Measurements from ENCODE around the gene CROCC2. TPM values are rescaled to one million over a fixed set of nuclear protein-coding genes. Genes with fewer than 3 reads are reported as not detected.

Gene CROCC2
- total and polyA plus RNA-seq, 11 donors: not detected

GRCh38 chr2:240960309-240960970, 54.3 kb downstream of the CROCC2 start:
- Histone ChIP-seq H3K4me1 (peaks cover 0 to 54% (median 26%) of the 10 kb centered on the region in 12 donors), H3K36me3 (no peaks in the 10 kb centered on the region), H3K9me3 (no peaks in the 10 kb centered on the region), H3K4me3 (no peak overlapping the region), H3K27ac (peak overlapping the region in 2 of 12 donors; percentile 20 to 29), H3K27me3 (no peaks in the 10 kb centered on the region)
- DNase-seq: peak; percentile 61 to 84 (median 70)
- TF ChIP-seq CTCF (IDR thresholded peaks at IDR 0.05) (no peak), POLR2A (IDR thresholded peaks at IDR 0.05) (no peak)
- WGBS, 4 donors: 24 to 30% (median 26%) methylated on average over 22 to 28 of the region's 28 CpGs
- ATAC-seq: peak; percentile 54 to 78 (median 64)
- intact Hi-C loops (cut with DNase I): no loop called here

GRCh38 chr2:240960971-240961876, 55.1 kb downstream of the CROCC2 start:
- no peaks in the 10 kb centered on the region for H3K27me3 ChIP-seq
- intact Hi-C loops (cut with DNase I): no loop called here
- DNase-seq: peak in 1 of 5 donors; percentile 22
- H3K27ac ChIP-seq: no peak overlapping the region
- no peak for ATAC-seq
- 75 to 87% (median 83%) methylated on average over 27 of the region's 27 CpGs for WGBS, 4 donors
- H3K36me3 ChIP-seq: no peaks in the 10 kb centered on the region
- H3K4me3 ChIP-seq: no peak overlapping the region
- H3K9me3 ChIP-seq: no peaks in the 10 kb centered on the region
- TF ChIP-seq POLR2A (IDR thresholded peaks at IDR 0.05) (no peak), CTCF (IDR thresholded peaks at IDR 0.05) (no peak)
- peaks cover 0 to 58% (median 28%) of the 10 kb centered on the region in 12 donors for H3K4me1 ChIP-seq

GRCh38 chr2:240961910-240962299, 55.8 kb downstream of the CROCC2 start:
- TF ChIP-seq POLR2A (IDR thresholded peaks at IDR 0.05) (no peak), CTCF (IDR thresholded peaks at IDR 0.05) (no peak)
- Histone ChIP-seq H3K27ac (peak overlapping the region in 1 of 12 donors; percentile 62), H3K4me1 (peaks cover 0 to 58% (median 28%) of the 10 kb centered on the region in 12 donors), H3K27me3 (no peaks in the 10 kb centered on the region), H3K36me3 (no peaks in the 10 kb centered on the region), H3K9me3 (no peaks in the 10 kb centered on the region), H3K4me3 (peak overlapping the region in 1 of 12 donors; percentile 16)
- intact Hi-C loops (cut with DNase I): no loop called here
- WGBS, 4 donors: 60 to 82% (median 69%) methylated on average over 12 of the region's 12 CpGs
- DNase-seq: peak in 1 of 5 donors; percentile 11
- ATAC-seq: no peak

Data from heart left ventricle (tissue), 16 donors.